GM12801 (cell line): ENCODE data around the gene PPP1R27.

Experiments
- CTCF ChIP-seq: IDR thresholded peaks from one replicate; pipeline ENCODE4 v1.5.1; 2011; ENCODE audit warnings: control low read depth; ENCODE audit not compliant: insufficient read length; ENCODE audit errors: extremely low read depth

Gene PPP1R27

GRCh38 chr17:81842725-81843504, 8.1 kb upstream of the PPP1R27 start:
- TF ChIP-seq CTCF: no peak

GRCh38 chr17:81842378-81842724, 7.5 kb upstream of the PPP1R27 start:
- TF ChIP-seq CTCF: no peak

- TF ChIP-seq CTCF: no peak
Observed at GRCh38 chr17:81841866-81842265, 7.0 kb upstream of the PPP1R27 start.

- TF ChIP-seq CTCF: no peak
Observed at GRCh38 chr17:81840826-81841778, 6.3 kb upstream of the PPP1R27 start.

GRCh38 chr17:81839301-81839700, 4.5 kb upstream of the PPP1R27 start:
- TF ChIP-seq CTCF: no peak

GRCh38 chr17:81838753-81839255, 4.0 kb upstream of the PPP1R27 start:
- TF ChIP-seq CTCF: no peak

GRCh38 chr17:81837641-81838040, 2.8 kb upstream of the PPP1R27 start:
- TF ChIP-seq CTCF: no peak
